Measurements from ENCODE around the gene BRD1. TPM values are rescaled to one million over a fixed set of nuclear protein-coding genes. Genes with fewer than 3 reads are reported as not detected.
A peak's percentile ranks its signal among the peaks of the same experiment; 100 is the strongest.
"Not testable (repeated sequence)": the region's sequence is repeated elsewhere in the genome, so short reads cannot be mapped to it uniquely, and the experiment has no call there.

Gene BRD1
- total RNA-seq, 1 experiment from 2014 or later = 11.6 TPM

DNA sequence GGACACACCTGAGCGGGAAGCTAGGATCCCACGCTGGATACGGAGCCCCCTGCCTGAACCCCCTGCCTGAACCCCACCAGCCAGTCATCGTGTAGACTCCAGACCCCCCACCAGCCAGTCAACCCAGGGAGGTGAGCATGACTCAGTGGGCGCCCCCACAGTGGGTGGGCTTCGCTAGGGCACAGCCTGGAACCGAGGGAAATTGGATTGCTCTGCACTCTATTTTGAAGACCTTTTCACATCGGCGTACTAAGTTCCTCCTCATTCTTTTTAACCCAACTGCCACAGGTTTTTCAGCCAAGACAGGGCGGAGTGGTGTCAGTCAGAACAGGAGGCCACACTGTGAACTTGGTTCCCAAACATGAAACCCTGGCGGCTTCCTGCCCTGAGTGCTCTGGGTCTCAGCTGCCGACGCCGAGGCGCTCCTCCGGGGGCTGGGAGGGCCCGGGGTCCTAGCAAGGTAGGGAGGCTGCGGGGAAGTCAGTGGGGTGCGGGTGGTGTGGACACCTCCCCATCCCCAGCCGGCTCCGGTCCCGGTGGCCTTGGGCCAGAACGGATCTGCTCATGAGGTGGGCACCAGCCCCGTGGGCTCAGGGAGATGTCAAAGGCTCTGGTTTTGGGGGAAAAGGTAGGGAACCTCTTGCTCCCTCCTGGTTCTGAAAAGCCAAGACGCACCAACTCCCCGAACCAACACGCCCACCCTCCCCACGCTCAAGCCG, 57.0 kb downstream of the BRD1 start:
- no peak for DNase-seq (ENCODE audit: low read depth)

GRCh38 chr22:49769691-49770546, 57.8 kb downstream of the BRD1 start:
- no peak for DNase-seq (ENCODE audit: low read depth)

- DNase-seq (ENCODE audit: low read depth) = no peak
Observed at GRCh38 chr22:49768951-49769690, 58.6 kb downstream of the BRD1 start.

- no peak for DNase-seq (ENCODE audit: low read depth)
Observed at GRCh38 chr22:49768077-49768910, 59.4 kb downstream of the BRD1 start.

DNA sequence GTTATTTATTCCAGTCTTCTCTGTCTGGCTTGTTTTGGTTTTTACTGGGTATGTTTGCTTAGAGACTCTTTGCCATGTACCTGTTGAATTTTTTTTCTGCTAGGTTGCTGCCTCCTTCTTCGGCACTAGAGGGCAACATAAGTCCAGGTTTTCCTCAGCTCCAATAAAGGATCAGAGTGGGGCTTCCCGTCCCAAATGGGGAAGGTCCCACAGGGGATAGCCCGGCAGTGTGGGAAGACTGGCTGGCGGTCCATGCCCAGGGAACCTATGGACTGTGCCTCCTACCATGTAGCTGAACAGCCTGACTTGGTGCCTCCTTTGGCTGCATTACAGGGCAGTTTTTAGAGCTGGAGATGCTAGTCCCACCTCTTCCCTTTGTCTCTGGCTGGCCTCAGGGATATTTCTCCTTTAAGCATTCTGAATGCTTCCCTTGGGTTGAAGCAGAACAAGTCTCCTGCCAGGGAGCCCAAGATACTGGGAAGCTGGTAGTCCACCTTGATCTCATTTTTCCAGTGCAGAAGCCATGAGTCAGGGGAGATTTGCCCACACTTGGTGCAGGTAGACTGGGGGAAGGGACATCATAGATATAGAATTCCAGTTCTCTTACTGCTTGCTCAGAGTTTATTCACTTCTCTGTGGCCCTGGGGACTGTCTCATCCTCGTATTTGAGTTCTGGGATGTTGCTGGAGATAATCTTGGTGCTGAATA, 60.2 kb downstream of the BRD1 start:
- peak; percentile 61 for DNase-seq (ENCODE audit: low read depth)

DNA sequence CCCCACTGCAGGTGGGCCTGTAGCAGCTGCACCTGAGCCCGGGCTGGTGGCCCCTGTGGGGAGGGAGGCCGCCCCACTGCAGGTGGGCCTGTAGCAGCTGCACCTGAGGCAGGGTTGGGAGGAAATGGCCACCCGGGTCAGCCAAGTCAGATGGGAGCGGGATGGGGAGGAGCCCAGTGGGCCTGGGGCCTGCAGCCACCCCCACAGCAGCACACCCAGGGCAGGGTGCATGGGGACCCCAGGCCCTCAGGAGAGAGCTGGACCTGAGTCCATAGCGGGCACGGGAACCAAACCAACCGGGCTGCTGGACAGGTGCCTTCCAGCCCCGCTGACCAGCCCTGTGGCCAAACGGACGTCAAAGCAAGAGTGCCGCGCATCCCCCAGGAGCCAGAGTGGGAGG, 61.7 kb downstream of the BRD1 start:
- DNase-seq (ENCODE audit: low read depth) = no peak

DNA sequence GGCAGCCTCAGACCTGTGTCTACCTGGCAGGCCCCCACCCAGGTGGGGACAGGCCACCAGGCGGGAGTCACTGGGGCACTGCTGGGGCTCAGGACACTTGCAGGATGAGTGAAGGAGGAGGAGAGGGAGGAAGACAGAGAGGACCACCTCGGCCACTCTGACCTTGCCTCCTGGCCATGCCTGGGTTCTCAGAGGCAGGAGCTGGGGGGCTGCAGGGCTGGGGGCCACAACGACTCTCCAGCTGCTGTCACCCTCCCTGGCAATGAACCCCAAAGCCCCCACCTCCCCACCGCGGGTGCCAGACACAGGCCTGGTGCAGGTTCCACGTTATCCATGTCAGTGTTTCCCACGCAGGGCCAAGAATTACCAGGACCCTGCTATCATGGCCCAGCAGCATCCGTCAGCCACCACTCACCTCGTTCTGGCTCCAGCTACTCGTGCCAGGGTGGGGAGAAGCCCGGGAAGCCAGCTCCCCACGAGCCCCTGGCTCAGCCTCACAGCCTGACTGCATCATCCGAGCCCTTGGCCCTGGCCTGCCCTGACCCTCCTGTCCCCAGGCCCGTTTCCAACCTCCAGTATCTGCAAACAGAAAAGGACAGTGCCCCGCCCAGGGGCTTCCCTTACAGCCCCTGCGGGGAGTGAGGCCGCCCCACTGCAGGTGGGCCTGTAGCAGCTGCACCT, 62.4 kb downstream of the BRD1 start:
- no peak for DNase-seq (ENCODE audit: low read depth)

- DNase-seq (ENCODE audit: low read depth) = no peak
Observed at GRCh38 chr22:49764127-49764581, 63.5 kb downstream of the BRD1 start.

GRCh38 chr22:49763696-49764095, 64.0 kb downstream of the BRD1 start:
- DNase-seq (ENCODE audit: low read depth) = no peak

DNA sequence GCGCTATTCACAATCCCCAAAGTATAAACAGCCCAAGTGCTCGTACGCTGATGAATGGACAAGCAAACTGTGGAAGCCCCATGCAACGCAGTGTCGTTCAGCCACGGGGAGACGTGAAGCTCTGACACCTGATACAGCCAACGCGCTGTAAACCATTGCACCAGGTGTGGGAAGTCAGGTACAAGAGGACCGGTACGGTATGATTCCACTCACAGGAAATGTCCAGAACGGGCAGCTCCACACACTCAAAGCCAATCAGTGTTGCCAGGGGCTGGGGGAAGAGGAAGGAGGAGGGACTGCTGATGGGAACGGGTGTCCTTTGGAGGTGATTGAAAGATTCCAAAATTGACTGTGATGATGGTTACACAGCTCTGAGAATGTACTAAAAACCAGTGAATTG, 64.5 kb downstream of the BRD1 start:
- no peak for DNase-seq (ENCODE audit: low read depth)

GRCh38 chr22:49762571-49762970, 65.1 kb downstream of the BRD1 start:
- not testable (repeated sequence) for DNase-seq (ENCODE audit: low read depth)

DNA sequence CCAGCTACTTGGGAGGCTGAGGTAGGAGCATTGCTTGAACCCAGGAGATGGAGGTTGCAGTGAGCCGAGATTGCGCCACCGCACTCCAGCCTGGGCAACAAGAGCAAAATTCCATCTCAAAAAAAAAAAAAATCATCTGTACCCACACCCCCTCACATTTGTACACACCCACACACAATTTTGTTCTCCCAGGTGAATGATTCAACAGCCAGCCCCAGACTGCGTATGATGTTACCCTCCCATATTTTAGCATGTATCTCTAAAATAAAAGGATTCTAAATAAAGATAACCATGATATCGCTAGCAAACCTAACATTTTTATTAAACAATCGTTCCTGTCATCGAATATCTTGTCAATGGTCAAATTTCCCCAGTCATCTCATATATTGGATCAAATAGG, 65.8 kb downstream of the BRD1 start:
- DNase-seq (ENCODE audit: low read depth) = no peak

- no peak for DNase-seq (ENCODE audit: low read depth)
Observed at GRCh38 chr22:49760630-49761571, 66.8 kb downstream of the BRD1 start.

GRCh38 chr22:49760280-49760629, 67.4 kb downstream of the BRD1 start:
- DNase-seq (ENCODE audit: low read depth) = no peak

DNA sequence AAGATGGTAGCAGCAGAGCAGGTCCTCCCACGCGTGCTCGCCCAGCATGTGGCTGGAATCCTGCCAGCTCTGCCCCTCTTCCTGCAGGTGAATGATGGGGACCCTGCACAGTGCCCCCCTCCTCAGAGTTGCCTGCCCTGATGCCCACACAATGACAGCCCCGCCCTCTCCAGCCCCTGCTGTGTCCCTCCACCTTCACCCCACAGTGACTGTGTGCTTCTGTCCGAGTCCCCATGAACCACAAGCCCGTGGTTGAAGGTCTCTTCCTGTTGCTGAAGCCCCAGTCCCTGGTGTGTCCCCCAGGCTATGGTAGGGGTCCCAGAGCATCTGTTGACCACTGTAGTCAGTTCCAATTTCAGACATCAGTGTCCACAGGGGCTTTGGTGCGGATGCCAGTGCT, 71.0 kb downstream of the BRD1 start:
- no peak for DNase-seq (ENCODE audit: low read depth)

GRCh38 chr22:49756201-49756600, 71.5 kb downstream of the BRD1 start:
- DNase-seq (ENCODE audit: low read depth) = no peak

DNA sequence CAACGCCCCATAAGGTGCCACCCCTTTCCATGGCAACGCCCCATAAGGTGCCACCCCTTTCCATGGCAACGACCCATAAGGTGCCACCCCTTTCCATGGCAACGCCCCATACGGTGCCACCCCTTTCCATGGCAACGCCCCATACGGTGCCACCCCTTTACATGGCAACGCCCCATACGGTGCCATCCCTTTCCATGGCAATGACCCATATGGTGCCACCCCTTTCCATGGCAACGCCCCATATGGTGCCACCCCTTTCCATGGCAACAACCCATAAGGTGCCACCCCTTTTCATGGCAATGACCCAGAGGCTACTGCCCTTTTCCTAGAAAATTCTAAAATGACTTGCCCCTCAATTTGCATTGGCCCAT, 72.1 kb downstream of the BRD1 start:
- DNase-seq (ENCODE audit: low read depth) = no peak

- no peak for DNase-seq (ENCODE audit: low read depth)
Observed at GRCh38 chr22:49754696-49755630, 72.7 kb downstream of the BRD1 start.
